HepG2 (cell line): ENCODE data around the gene SORD.

Source experiments
- ARID3A ChIP-seq: IDR thresholded peaks from 2 replicates; pipeline ENCODE4 v1.6.1; 2012; ENCODE audit warnings: low read depth, low read length, improper control_type of control experiment
- ETS1 ChIP-seq: sonication (generic); formaldehyde crosslinking; IDR thresholded peaks from 2 replicates; pipeline ENCODE4 v1.4.0; 2020; ENCODE audit warnings: missing genetic modification reagents
- HOXD1 ChIP-seq: sonication (generic); formaldehyde crosslinking; IDR thresholded peaks from 2 replicates; pipeline ENCODE4 v1.5.0; 2020; ENCODE audit warnings: missing genetic modification reagents
- JUNB ChIP-seq: sonication (generic); formaldehyde crosslinking; IDR thresholded peaks from 2 replicates; pipeline ENCODE4 v1.8.0; 2022; ENCODE audit warnings: missing genetic modification reagents, mild to moderate bottlenecking, borderline replicate concordance
- JUND ChIP-seq: sonication (generic); formaldehyde crosslinking; IDR thresholded peaks from 2 replicates; pipeline ENCODE4 v1.8.0; 2022; ENCODE audit warnings: mild to moderate bottlenecking, missing genetic modification reagents
- POLR2AphosphoS5 ChIP-seq: IDR thresholded peaks from 2 replicates; pipeline ENCODE4 v1.6.1; 2012; ENCODE audit warnings: low read depth, low read length
- SAP130 ChIP-seq: IDR thresholded peaks from 2 replicates; pipeline ENCODE4 v1.6.1; 2016; ENCODE audit warnings: low read depth
- ZNF318 ChIP-seq: sonication (generic); formaldehyde crosslinking; IDR thresholded peaks from 2 replicates; pipeline ENCODE4 v1.4.0; 2020; ENCODE audit warnings: mild to moderate bottlenecking, missing genetic modification reagents
- ZNF432 ChIP-seq: sonication (generic); formaldehyde crosslinking; IDR thresholded peaks from 2 replicates; pipeline ENCODE4 v1.5.0; 2020; ENCODE audit warnings: missing genetic modification reagents, mild to moderate bottlenecking, borderline replicate concordance
- ZNF883 ChIP-seq: sonication (generic); formaldehyde crosslinking; IDR thresholded peaks from 2 replicates; pipeline ENCODE4 v1.5.1; 2020; ENCODE audit warnings: mild to moderate bottlenecking, missing genetic modification reagents; ENCODE audit errors: not compliant biosample characterization

- no peak for TF ChIP-seq ZNF883 (CRISPR knock-in tag)
- no peak for TF ChIP-seq ZNF432 (CRISPR knock-in tag)
- TF ChIP-seq JUNB (CRISPR knock-in tag), result no peak
- TF ChIP-seq ZNF318 (CRISPR knock-in tag), result no peak
- TF ChIP-seq POLR2AphosphoS5, result no peak
- no peak for TF ChIP-seq HOXD1 (CRISPR knock-in tag)
- no peak for TF ChIP-seq SAP130 (CRISPR knock-in tag)
- no peak for TF ChIP-seq ETS1
- no peak for TF ChIP-seq JUND (CRISPR knock-in tag)
- no peak for TF ChIP-seq ARID3A
Observed at GRCh38 chr15:45093622-45094357, 70.8 kb downstream of the SORD start.
